ENCODE measurements around the gene SLC35D3.
"Not testable (repeated sequence)": the region's sequence is repeated elsewhere in the genome, so short reads cannot be mapped to it uniquely, and the experiment has no call there.

SLC35D3 gene

GRCh38 chr6:136890986-136891385 lies 31.1 kb upstream of the SLC35D3 start:
- DNase-seq (ENCODE audit: insufficient read length, low spot score) (no peak), FAIRE-seq (no peak)
- TF ChIP-seq POU2F2 (IDR thresholded peaks at IDR 0.05; ENCODE audit: low read depth, low read length) (no peak), SPI1 (IDR thresholded peaks at IDR 0.05; ENCODE audit: low read depth, low read length) (no peak), POLR2A (IDR thresholded peaks at IDR 0.05; ENCODE audit: low read depth, low read length) (no peak), TAF1 (IDR thresholded peaks at IDR 0.05; ENCODE audit: low read depth, low read length) (no peak), PAX5 (IDR thresholded peaks at IDR 0.05; ENCODE audit: insufficient read depth, low read length, severe bottlenecking) (no peak), POLR2AphosphoS5 (IDR thresholded peaks at IDR 0.05; ENCODE audit: low read depth, low read length) (no peak)

GRCh38 chr6:136893187-136893586 lies 28.9 kb upstream of the SLC35D3 start:
- FAIRE-seq (no peak), DNase-seq (ENCODE audit: insufficient read length, low spot score) (no peak)
- TF ChIP-seq POU2F2 (IDR thresholded peaks at IDR 0.05; ENCODE audit: low read depth, low read length) (no peak), PAX5 (IDR thresholded peaks at IDR 0.05; ENCODE audit: insufficient read depth, low read length, severe bottlenecking) (no peak), TAF1 (IDR thresholded peaks at IDR 0.05; ENCODE audit: low read depth, low read length) (no peak), POLR2A (IDR thresholded peaks at IDR 0.05; ENCODE audit: low read depth, low read length) (no peak), SPI1 (IDR thresholded peaks at IDR 0.05; ENCODE audit: low read depth, low read length) (no peak), POLR2AphosphoS5 (IDR thresholded peaks at IDR 0.05; ENCODE audit: low read depth, low read length) (no peak)

- DNase-seq (ENCODE audit: insufficient read length, low spot score) = no peak
- FAIRE-seq = no peak
- TF ChIP-seq POLR2A (IDR thresholded peaks at IDR 0.05; ENCODE audit: low read depth, low read length) (no peak), TAF1 (IDR thresholded peaks at IDR 0.05; ENCODE audit: low read depth, low read length) (no peak), POU2F2 (IDR thresholded peaks at IDR 0.05; ENCODE audit: low read depth, low read length) (no peak), POLR2AphosphoS5 (IDR thresholded peaks at IDR 0.05; ENCODE audit: low read depth, low read length) (no peak), SPI1 (IDR thresholded peaks at IDR 0.05; ENCODE audit: low read depth, low read length) (no peak), PAX5 (IDR thresholded peaks at IDR 0.05; ENCODE audit: insufficient read depth, low read length, severe bottlenecking) (no peak)
These were observed 26.2 kb upstream of the SLC35D3 start for GRCh38 chr6:136895901-136896300.

GRCh38 chr6:136897071-136897470 lies 25.0 kb upstream of the SLC35D3 start:
- DNase-seq (ENCODE audit: insufficient read length, low spot score) (no peak), FAIRE-seq (no peak)
- TF ChIP-seq SPI1 (IDR thresholded peaks at IDR 0.05; ENCODE audit: low read depth, low read length) (no peak), POU2F2 (IDR thresholded peaks at IDR 0.05; ENCODE audit: low read depth, low read length) (no peak), PAX5 (IDR thresholded peaks at IDR 0.05; ENCODE audit: insufficient read depth, low read length, severe bottlenecking) (no peak), TAF1 (IDR thresholded peaks at IDR 0.05; ENCODE audit: low read depth, low read length) (no peak), POLR2A (IDR thresholded peaks at IDR 0.05; ENCODE audit: low read depth, low read length) (no peak), POLR2AphosphoS5 (IDR thresholded peaks at IDR 0.05; ENCODE audit: low read depth, low read length) (no peak)

- FAIRE-seq (no peak), DNase-seq (ENCODE audit: insufficient read length, low spot score) (no peak)
- TF ChIP-seq POLR2AphosphoS5 (IDR thresholded peaks at IDR 0.05; ENCODE audit: low read depth, low read length) (no peak), PAX5 (IDR thresholded peaks at IDR 0.05; ENCODE audit: insufficient read depth, low read length, severe bottlenecking) (no peak), SPI1 (IDR thresholded peaks at IDR 0.05; ENCODE audit: low read depth, low read length) (no peak), TAF1 (IDR thresholded peaks at IDR 0.05; ENCODE audit: low read depth, low read length) (no peak), POLR2A (IDR thresholded peaks at IDR 0.05; ENCODE audit: low read depth, low read length) (no peak), POU2F2 (IDR thresholded peaks at IDR 0.05; ENCODE audit: low read depth, low read length) (no peak)
These were observed 20.8 kb upstream of the SLC35D3 start for GRCh38 chr6:136901212-136901784.

GRCh38 chr6:136904477-136904876 lies 17.6 kb upstream of the SLC35D3 start:
- not testable (repeated sequence) for FAIRE-seq

GRCh38 chr6:136914947-136915346 lies 7.2 kb upstream of the SLC35D3 start:
- no peak for TF ChIP-seq POU2F2 (IDR thresholded peaks at IDR 0.05; ENCODE audit: low read depth, low read length)
- TF ChIP-seq PAX5 (IDR thresholded peaks at IDR 0.05; ENCODE audit: insufficient read depth, low read length, severe bottlenecking) = no peak
- TF ChIP-seq TAF1 (IDR thresholded peaks at IDR 0.05; ENCODE audit: low read depth, low read length) = no peak
- no peak for TF ChIP-seq POLR2A (IDR thresholded peaks at IDR 0.05; ENCODE audit: low read depth, low read length)
- TF ChIP-seq SPI1 (IDR thresholded peaks at IDR 0.05; ENCODE audit: low read depth, low read length) = no peak
- TF ChIP-seq POLR2AphosphoS5 (IDR thresholded peaks at IDR 0.05; ENCODE audit: low read depth, low read length) = no peak
- DNase-seq (ENCODE audit: insufficient read length, low spot score) (no peak), FAIRE-seq (no peak)

More at GRCh38 chr6:136904477-136904876, 17.6 kb upstream of the SLC35D3 start:
- not testable (repeated sequence) for DNase-seq (ENCODE audit: insufficient read length, low spot score)

GRCh38 chr6:136918706-136919105 lies 3.4 kb upstream of the SLC35D3 start:
- TF ChIP-seq SPI1 (IDR thresholded peaks at IDR 0.05; ENCODE audit: low read depth, low read length) (no peak), POLR2AphosphoS5 (IDR thresholded peaks at IDR 0.05; ENCODE audit: low read depth, low read length) (no peak), POU2F2 (IDR thresholded peaks at IDR 0.05; ENCODE audit: low read depth, low read length) (no peak), POLR2A (IDR thresholded peaks at IDR 0.05; ENCODE audit: low read depth, low read length) (no peak), TAF1 (IDR thresholded peaks at IDR 0.05; ENCODE audit: low read depth, low read length) (no peak), PAX5 (IDR thresholded peaks at IDR 0.05; ENCODE audit: insufficient read depth, low read length, severe bottlenecking) (no peak)
- DNase-seq (ENCODE audit: insufficient read length, low spot score) = no peak

GRCh38 chr6:136920216-136920615 lies 1.9 kb upstream of the SLC35D3 start:
- DNase-seq (ENCODE audit: insufficient read length, low spot score) = no peak
- no peak for FAIRE-seq

More at GRCh38 chr6:136918706-136919105, 3.4 kb upstream of the SLC35D3 start:
- no peak for FAIRE-seq

More at GRCh38 chr6:136920216-136920615, 1.9 kb upstream of the SLC35D3 start:
- TF ChIP-seq PAX5 (IDR thresholded peaks at IDR 0.05; ENCODE audit: insufficient read depth, low read length, severe bottlenecking) = no peak
- TF ChIP-seq POU2F2 (IDR thresholded peaks at IDR 0.05; ENCODE audit: low read depth, low read length) = no peak
- TF ChIP-seq POLR2AphosphoS5 (IDR thresholded peaks at IDR 0.05; ENCODE audit: low read depth, low read length) = no peak
- no peak for TF ChIP-seq POLR2A (IDR thresholded peaks at IDR 0.05; ENCODE audit: low read depth, low read length)
- TF ChIP-seq TAF1 (IDR thresholded peaks at IDR 0.05; ENCODE audit: low read depth, low read length) = no peak
- no peak for TF ChIP-seq SPI1 (IDR thresholded peaks at IDR 0.05; ENCODE audit: low read depth, low read length)

All from GM12891 (cell line).